ENCODE data around the gene RETREG2. TPM values are rescaled to one million over a fixed set of nuclear protein-coding genes. Genes with fewer than 3 reads are reported as not detected.
A peak's percentile ranks its signal among the peaks of the same experiment; 100 is the strongest.

The RETREG2 gene
- total RNA-seq, 4 donors from 2014 or later: 18.2 to 216 (median 74.9) TPM

DNA sequence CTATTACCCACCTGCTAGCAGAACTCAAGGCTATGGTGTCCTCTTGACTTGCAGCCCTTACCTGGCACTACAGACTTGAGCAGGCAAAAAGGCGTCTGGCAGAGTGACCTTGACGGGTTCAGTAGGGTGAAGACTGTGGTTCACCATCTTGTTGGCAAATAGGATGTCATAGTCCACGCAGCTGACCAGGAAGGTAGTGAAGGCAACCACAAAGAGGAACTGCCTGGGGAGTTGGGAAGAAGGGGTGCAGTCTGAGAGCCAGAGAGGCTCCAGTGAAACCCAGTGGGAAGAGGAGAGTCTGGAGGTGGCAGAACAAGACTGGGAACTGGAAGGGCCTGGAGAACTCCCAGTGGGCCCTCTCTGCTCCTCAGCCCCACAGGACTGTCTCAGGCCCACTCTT is 47.3 kb downstream of the RETREG2 start:
- Histone ChIP-seq H3K36me3 (no peaks in the 10 kb centered on the region), H3K4me1 (peaks cover 0 to 7% of the 10 kb centered on the region in 2 donors), H3K4me3 (no peak overlapping the region), H3K27ac (no peak overlapping the region), H3K9me3 (no peaks in the 10 kb centered on the region), H3K27me3 (no peaks in the 10 kb centered on the region)
- TF ChIP-seq, protein P1, sequence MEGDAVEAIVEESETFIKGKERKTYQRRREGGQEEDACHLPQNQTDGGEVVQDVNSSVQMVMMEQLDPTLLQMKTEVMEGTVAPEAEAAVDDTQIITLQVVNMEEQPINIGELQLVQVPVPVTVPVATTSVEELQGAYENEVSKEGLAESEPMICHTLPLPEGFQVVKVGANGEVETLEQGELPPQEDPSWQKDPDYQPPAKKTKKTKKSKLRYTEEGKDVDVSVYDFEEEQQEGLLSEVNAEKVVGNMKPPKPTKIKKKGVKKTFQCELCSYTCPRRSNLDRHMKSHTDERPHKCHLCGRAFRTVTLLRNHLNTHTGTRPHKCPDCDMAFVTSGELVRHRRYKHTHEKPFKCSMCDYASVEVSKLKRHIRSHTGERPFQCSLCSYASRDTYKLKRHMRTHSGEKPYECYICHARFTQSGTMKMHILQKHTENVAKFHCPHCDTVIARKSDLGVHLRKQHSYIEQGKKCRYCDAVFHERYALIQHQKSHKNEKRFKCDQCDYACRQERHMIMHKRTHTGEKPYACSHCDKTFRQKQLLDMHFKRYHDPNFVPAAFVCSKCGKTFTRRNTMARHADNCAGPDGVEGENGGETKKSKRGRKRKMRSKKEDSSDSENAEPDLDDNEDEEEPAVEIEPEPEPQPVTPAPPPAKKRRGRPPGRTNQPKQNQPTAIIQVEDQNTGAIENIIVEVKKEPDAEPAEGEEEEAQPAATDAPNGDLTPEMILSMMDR (IDR thresholded peaks at IDR 0.05): no peak
- no peak for TF ChIP-seq POLR2A (IDR thresholded peaks at IDR 0.05)
- intact Hi-C loops (cut with DNase I; ENCODE audit: low total_unique reads): no loop called here
- no peak for DNase-seq

GRCh38 chr2:219228041-219228910 is 50.2 kb downstream of the RETREG2 start:
- H3K9me3 ChIP-seq: no peaks in the 10 kb centered on the region
- H3K4me1 ChIP-seq: peaks cover 0 to 7% of the 10 kb centered on the region in 2 donors
- no peaks in the 10 kb centered on the region for H3K36me3 ChIP-seq
- no peaks in the 10 kb centered on the region for H3K27me3 ChIP-seq
- DNase-seq: no peak
- TF ChIP-seq, protein P1 (IDR thresholded peaks at IDR 0.05): no peak
- no peak for TF ChIP-seq POLR2A (IDR thresholded peaks at IDR 0.05)
- peak overlapping the region; percentile 58 to 91 for H3K4me3 ChIP-seq
- intact Hi-C loops (cut with DNase I; ENCODE audit: low total_unique reads): no loop called here
- peak overlapping the region; percentile 92 to 98 for H3K27ac ChIP-seq

- no peak for DNase-seq
- Histone ChIP-seq H3K4me3 (peak overlapping the region; percentile 58 to 91), H3K27ac (peak overlapping the region; percentile 92 to 98), H3K27me3 (no peaks in the 10 kb centered on the region), H3K36me3 (no peaks in the 10 kb centered on the region), H3K9me3 (no peaks in the 10 kb centered on the region), H3K4me1 (peaks cover 0 to 7% of the 10 kb centered on the region in 2 donors)
- intact Hi-C loops (cut with DNase I; ENCODE audit: low total_unique reads): no loop called here
- no peak for TF ChIP-seq POLR2A (IDR thresholded peaks at IDR 0.05)
- TF ChIP-seq, protein P1 (IDR thresholded peaks at IDR 0.05): no peak
Measured at GRCh38 chr2:219228911-219229304, 50.8 kb downstream of the RETREG2 start.

- Histone ChIP-seq H3K27ac (peak within 1 kb of the TSS; percentile 92 to 98), H3K36me3 (no peaks in the 10 kb centered on the region), H3K4me3 (peak within 1 kb of the TSS; percentile 58 to 91), H3K27me3 (no peaks in the 10 kb centered on the region), H3K4me1 (peaks cover 0 to 7% of the 10 kb centered on the region in 2 donors), H3K9me3 (no peaks in the 10 kb centered on the region)
- TF ChIP-seq, protein P1 (IDR thresholded peaks at IDR 0.05): peak in 2 of 4 experiments; percentile 9 to 38
- TF ChIP-seq POLR2A (IDR thresholded peaks at IDR 0.05): peak; percentile 60 to 81
- DNase-seq: peak; percentile 98 to 99
- intact Hi-C loops (cut with DNase I; ENCODE audit: low total_unique reads): no loop called here
Measured at GRCh38 chr2:219229305-219230058, 51.4 kb downstream of the RETREG2 start, which contains the start of the genes ANKZF1 and ATG9A. ANKZF1 (plus strand) TSS chr2:219229806; CDS start chr2:219230258, 452 bp downstream. ATG9A (minus strand) TSS chr2:219229636; CDS start chr2:219228024, 1,612 bp downstream.

Data from uterus (tissue), 4 donors.